WERI-Rb-1 (cell line): ENCODE measurements around the gene EXOSC7.

Experiments
- DNase-seq: peaks from one replicate; pipeline ENCODE4 v3.0.0-alpha.2; 2020
- H3K27ac ChIP-seq: fragments of 250-450 bp; sonication (Bioruptor Pico); 2 replicates; pipeline ENCODE4 v1.5.1; 2020; ENCODE audit warnings: mild to moderate bottlenecking, moderate library complexity
- H3K27me3 ChIP-seq: fragments of 250-450 bp; sonication (Bioruptor Pico); 2 replicates; pipeline ENCODE4 v1.5.1; 2021; ENCODE audit warnings: mild to moderate bottlenecking, low read depth, moderate library complexity; ENCODE audit not compliant: insufficient read depth, severe bottlenecking
- H3K36me3 ChIP-seq: fragments of 250-450 bp; sonication (Bioruptor Pico); 2 replicates; pipeline ENCODE4 v1.5.1; 2020; ENCODE audit warnings: mild to moderate bottlenecking, moderate library complexity
- H3K4me3 ChIP-seq: 2 replicates; pipeline ENCODE4 v1.5.1; 2011; ENCODE audit warnings: low read depth, mild to moderate bottlenecking, control low read depth, low read length
- H3K9me3 ChIP-seq: fragments of 250-450 bp; sonication (Bioruptor Pico); 2 replicates; pipeline ENCODE4 v1.5.1; 2021; ENCODE audit warnings: mild to moderate bottlenecking, moderate library complexity; ENCODE audit not compliant: severe bottlenecking
- CTCF ChIP-seq: IDR thresholded peaks from 2 replicates; pipeline ENCODE4 v1.5.1; 2011; ENCODE audit warnings: low read depth, mild to moderate bottlenecking, control low read depth, inconsistent platforms, low read length

Gene EXOSC7

GRCh38 chr3:44958386-44958785, 17.7 kb upstream of the EXOSC7 start:
- no peak for TF ChIP-seq CTCF
- no peak for DNase-seq
- peaks cover 5% of the 10 kb centered on the region for H3K36me3 ChIP-seq
- H3K4me3 ChIP-seq: no peak overlapping the region
- no peaks in the 10 kb centered on the region for H3K27me3 ChIP-seq
- no peak overlapping the region for H3K27ac ChIP-seq
- no peaks in the 10 kb centered on the region for H3K9me3 ChIP-seq

- no peak overlapping the region for H3K4me3 ChIP-seq
- no peak for DNase-seq
- H3K36me3 ChIP-seq: peaks cover 5% of the 10 kb centered on the region
- H3K27ac ChIP-seq: no peak overlapping the region
- H3K27me3 ChIP-seq: no peaks in the 10 kb centered on the region
- no peak for TF ChIP-seq CTCF
- no peaks in the 10 kb centered on the region for H3K9me3 ChIP-seq
Observed at GRCh38 chr3:44960387-44961026, 15.5 kb upstream of the EXOSC7 start.

- Histone ChIP-seq H3K4me3 (no peak overlapping the region), H3K9me3 (no peaks in the 10 kb centered on the region), H3K27me3 (no peaks in the 10 kb centered on the region), H3K27ac (no peak overlapping the region), H3K36me3 (peaks cover 5% of the 10 kb centered on the region)
- DNase-seq: no peak
- no peak for TF ChIP-seq CTCF
Observed at GRCh38 chr3:44961888-44962287, 14.2 kb upstream of the EXOSC7 start.

- Histone ChIP-seq H3K4me3 (no peak overlapping the region), H3K27ac (no peak overlapping the region)
- no peak for DNase-seq
Observed at GRCh38 chr3:44962621-44963393, 13.2 kb upstream of the EXOSC7 start.

GRCh38 chr3:44963571-44964325, 12.3 kb upstream of the EXOSC7 start:
- no peak for DNase-seq
- no peaks in the 10 kb centered on the region for H3K9me3 ChIP-seq
- H3K4me3 ChIP-seq: no peak overlapping the region
- no peak for TF ChIP-seq CTCF
- no peak overlapping the region for H3K27ac ChIP-seq
- H3K27me3 ChIP-seq: no peaks in the 10 kb centered on the region
- H3K36me3 ChIP-seq: no peaks in the 10 kb centered on the region; the same call in 1 of the 2 replicates

More at GRCh38 chr3:44962621-44963393, 13.2 kb upstream of the EXOSC7 start:
- Histone ChIP-seq H3K27me3 (no peaks in the 10 kb centered on the region), H3K36me3 (peaks cover 5% of the 10 kb centered on the region), H3K9me3 (no peaks in the 10 kb centered on the region)
- no peak for TF ChIP-seq CTCF
